Smooth muscle cell of the brain vasculature (primary cell): ENCODE measurements around the gene TBX3.

Experiments used
- DNase-seq: peaks from one replicate; pipeline ENCODE4 v3.0.0-alpha.2; 2012; ENCODE audit warnings: low read depth, low spot score

TBX3 gene

DNA sequence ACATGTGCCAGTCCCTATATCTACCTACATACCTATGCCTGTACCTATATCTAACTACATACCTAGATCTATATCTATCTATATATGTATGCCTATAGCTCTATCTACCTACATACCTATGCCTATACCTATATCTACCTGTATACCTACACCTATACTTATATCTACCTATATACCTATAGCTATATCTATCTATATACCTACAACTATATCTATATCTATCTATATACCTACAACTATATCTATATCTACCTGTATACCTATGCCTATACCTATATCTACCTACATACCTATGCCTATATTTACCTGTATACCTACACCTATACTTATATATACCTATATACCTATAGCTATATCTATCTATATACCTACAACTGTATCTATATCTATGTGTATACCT is 56.6 kb downstream of the TBX3 start:
- DNase-seq = no peak

DNA sequence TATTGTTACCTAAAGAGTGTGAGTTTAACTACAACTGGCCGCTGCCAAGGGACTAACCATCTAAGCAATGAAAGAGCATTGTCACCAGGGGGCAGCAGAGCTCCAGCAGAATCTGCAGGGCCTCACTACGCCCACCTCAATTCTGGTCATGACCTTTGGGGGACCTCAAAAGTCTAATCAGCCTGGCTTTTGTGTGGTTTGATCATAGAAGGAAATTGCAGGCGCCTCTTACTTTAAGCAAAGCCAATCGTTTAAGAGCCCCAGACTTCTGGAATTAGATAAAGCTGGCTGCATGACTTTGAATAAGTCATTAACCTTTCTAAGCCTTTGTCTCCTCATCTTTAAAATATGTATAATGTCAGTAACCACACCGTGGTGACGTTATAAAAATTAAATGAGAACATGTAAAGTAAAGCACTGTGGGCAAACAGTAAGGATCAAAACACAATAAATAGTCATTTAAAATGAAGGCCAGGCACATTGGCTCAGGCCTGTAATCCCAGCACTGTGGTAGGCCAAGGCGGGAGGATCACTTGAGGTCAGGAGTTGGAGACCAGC is 58.6 kb downstream of the TBX3 start:
- peak; percentile 15 for DNase-seq

DNA sequence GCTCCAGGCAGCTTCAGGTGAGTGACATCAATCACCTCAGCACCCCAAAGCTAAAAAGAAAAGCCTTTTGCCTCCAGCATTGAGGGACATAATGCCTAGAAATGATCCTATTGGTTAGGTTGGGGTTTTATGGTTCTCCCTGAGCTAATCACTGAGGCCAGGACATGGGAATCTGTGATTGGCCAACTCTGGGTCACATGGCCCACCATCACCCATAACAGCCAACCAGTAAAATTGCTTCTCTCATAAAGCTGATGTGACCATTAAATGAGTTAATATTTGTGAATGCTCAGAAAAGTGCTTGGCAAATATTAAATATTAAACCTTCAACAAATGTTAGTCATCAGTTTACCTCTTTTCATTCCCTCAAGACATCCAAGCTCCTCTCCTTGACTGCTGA is 60.2 kb downstream of the TBX3 start:
- no peak for DNase-seq
